Karpas-422 (cell line): Measurements from ENCODE around the gene PROB1. TPM values are rescaled to one million over a fixed set of nuclear protein-coding genes. Genes with fewer than 3 reads are reported as not detected.
A peak's percentile ranks its signal among the peaks of the same experiment; 100 is the strongest.
"Not testable (repeated sequence)": the region's sequence is repeated elsewhere in the genome, so short reads cannot be mapped to it uniquely, and the experiment has no call there.

Experiments
- DNase-seq: peaks from one replicate; pipeline ENCODE4 v3.0.0-alpha.2; 2015
- H2AFZ ChIP-seq: fragments of 200-600 bp; sonication (generic); 2 replicates; pipeline ENCODE4 v1.6.1; 2014; ENCODE audit warnings: antibody characterized with exemption, low read length, mixed read lengths
- H3K27ac ChIP-seq: fragments of 200-600 bp; sonication (generic); 2 replicates; pipeline ENCODE4 v1.5.1; 2014; ENCODE audit warnings: mild to moderate bottlenecking, low read length, moderate library complexity
- H3K27me3 ChIP-seq: fragments of 200-600 bp; sonication (generic); 2 replicates; pipeline ENCODE4 v1.6.1; 2014; ENCODE audit warnings: low read length, mixed read lengths
- H3K36me3 ChIP-seq: fragments of 200-600 bp; sonication (generic); 2 replicates; pipeline ENCODE4 v1.6.1; 2014; ENCODE audit warnings: low read length, mixed read lengths; ENCODE audit not compliant: insufficient read depth
- H3K4me1 ChIP-seq: fragments of 200-600 bp; sonication (generic); 2 replicates; pipeline ENCODE4 v1.6.1; 2014; ENCODE audit warnings: mild to moderate bottlenecking, low read length, mixed read lengths
- H3K4me2 ChIP-seq: fragments of 200-600 bp; sonication (generic); 2 replicates; pipeline ENCODE4 v1.6.1; 2014; ENCODE audit warnings: low read length, low read depth, mild to moderate bottlenecking; ENCODE audit not compliant: poor library complexity, severe bottlenecking
- H3K4me3 ChIP-seq: fragments of 200-600 bp; sonication (generic); 2 replicates; pipeline ENCODE4 v1.5.1; 2014; ENCODE audit warnings: mild to moderate bottlenecking, antibody characterized with exemption, low read length, mixed read lengths
- H3K79me2 ChIP-seq: fragments of 200-600 bp; sonication (generic); 2 replicates; pipeline ENCODE4 v1.6.1; 2014; ENCODE audit warnings: mild to moderate bottlenecking, low read length, mixed read lengths
- H3K9ac ChIP-seq: fragments of 200-600 bp; sonication (generic); 2 replicates; pipeline ENCODE4 v1.6.0; 2014; ENCODE audit warnings: low read length
- H3K9me2 ChIP-seq: fragments of 200-600 bp; sonication (generic), shearing (Covaris generic); replicated peaks from 2 replicates; pipeline ENCODE4 v1.6.0; 2014; ENCODE audit warnings: mild to moderate bottlenecking, low read length, moderate library complexity; ENCODE audit not compliant: insufficient read depth
- H3K9me3 ChIP-seq: fragments of 300-700, 200-600 bp; sonication (generic); 2 replicates; pipeline ENCODE4 v1.6.1; 2014; ENCODE audit warnings: low read length, mixed read lengths
- H4K20me1 ChIP-seq: fragments of 200-600 bp; sonication (generic); 2 replicates; pipeline ENCODE4 v1.6.1; 2014; ENCODE audit warnings: mild to moderate bottlenecking, antibody characterized with exemption, low read length, low read depth; ENCODE audit not compliant: insufficient read depth
- total RNA-seq: library from RNA; depleted of rRNA; stranded (reverse); fragments of >200 nt; shearing (Covaris generic); gene quantifications from 2 replicates; pipeline ENCODE4 v1.2.3, GENCODE V29; 2014; ENCODE audit warnings: low replicate concordance; rRNA removed

PROB1 gene, protein sequence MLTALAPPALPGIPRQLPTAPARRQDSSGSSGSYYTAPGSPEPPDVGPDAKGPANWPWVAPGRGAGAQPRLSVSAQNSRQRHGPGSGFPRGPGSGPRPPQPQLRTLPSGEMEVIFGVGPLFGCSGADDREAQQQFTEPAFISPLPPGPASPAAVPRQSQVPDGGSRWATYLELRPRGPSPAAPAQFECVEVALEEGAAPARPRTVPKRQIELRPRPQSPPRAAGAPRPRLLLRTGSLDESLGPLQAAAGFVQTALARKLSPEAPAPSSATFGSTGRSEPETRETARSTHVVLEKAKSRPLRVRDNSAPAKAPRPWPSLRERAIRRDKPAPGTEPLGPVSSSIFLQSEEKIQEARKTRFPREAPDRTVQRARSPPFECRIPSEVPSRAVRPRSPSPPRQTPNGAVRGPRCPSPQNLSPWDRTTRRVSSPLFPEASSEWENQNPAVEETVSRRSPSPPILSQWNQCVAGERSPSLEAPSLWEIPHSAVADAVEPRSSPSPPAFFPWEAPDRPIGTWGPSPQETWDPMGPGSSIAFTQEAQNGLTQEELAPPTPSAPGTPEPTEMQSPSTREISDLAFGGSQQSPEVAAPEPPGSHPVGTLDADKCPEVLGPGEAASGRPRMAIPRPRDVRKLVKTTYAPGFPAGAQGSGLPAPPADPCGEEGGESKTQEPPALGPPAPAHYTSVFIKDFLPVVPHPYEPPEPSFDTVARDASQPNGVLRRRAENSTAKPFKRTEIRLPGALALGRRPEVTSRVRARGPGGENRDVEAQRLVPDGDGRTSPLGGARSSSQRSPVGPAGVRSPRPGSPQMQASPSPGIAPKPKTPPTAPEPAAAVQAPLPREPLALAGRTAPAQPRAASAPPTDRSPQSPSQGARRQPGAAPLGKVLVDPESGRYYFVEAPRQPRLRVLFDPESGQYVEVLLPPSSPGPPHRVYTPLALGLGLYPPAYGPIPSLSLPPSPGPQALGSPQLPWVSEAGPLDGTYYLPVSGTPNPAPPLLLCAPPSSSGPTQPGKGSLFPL
- total RNA-seq = 0.78 and 2.3 TPM in 2 replicates

DNA sequence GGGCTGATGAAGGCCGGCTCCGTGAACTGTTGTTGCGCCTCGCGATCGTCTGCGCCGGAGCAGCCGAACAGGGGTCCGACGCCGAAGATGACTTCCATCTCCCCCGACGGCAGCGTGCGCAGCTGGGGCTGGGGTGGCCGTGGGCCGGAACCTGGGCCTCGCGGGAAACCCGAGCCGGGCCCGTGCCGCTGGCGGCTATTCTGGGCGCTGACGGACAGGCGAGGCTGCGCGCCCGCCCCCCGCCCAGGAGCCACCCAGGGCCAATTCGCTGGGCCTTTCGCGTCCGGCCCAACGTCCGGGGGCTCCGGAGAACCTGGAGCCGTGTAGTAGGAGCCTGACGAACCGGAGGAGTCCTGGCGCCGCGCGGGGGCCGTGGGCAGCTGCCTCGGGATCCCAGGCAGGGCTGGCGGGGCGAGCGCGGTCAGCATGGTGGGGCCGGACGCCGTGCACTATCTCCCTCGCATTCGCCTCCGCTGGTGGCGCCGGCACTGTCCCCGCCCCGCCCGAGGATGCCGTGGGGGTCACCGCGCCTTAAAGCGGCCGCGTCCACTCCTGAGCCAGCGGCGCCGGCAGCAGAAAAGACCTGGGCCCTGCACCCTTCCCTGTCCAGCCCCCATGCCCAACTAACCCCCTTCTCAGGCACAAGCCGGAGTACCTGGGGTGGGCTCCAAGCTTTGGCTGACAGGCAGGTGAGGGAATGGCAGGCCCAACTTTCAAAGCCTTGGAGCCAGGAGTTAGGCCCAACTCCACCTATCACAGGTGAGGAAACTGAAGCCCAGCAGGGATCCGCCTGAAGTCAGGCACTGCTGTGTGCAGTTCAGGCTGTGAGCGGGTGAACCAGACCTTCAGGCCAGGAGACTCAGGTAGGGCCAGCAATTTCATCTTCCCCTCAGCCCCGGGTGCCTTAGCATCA is at the start of gene PROB1:
TSS of gene PROB1 (minus strand) at position 451 of the 913 bp plus-strand sequence. CDS start at position 428, 23 bp downstream.
- no peak for DNase-seq
- H3K9me3 ChIP-seq = no peaks in the 10 kb centered on the region
- peak within 1 kb of the TSS; percentile 85 for H3K4me3 ChIP-seq
- H3K9ac ChIP-seq = peak within 1 kb of the TSS; percentile 88
- peak within 1 kb of the TSS; percentile 71 for H3K4me2 ChIP-seq
- no peaks in the 10 kb centered on the region for H3K9me2 ChIP-seq
- H4K20me1 ChIP-seq = no peaks in the 10 kb centered on the region
- H3K27me3 ChIP-seq = no peaks in the 10 kb centered on the region
- H3K27ac ChIP-seq = no peak within 1 kb of the TSS
- H3K36me3 ChIP-seq = no peaks in the 10 kb centered on the region
- peaks cover 31% of the 10 kb centered on the region for H3K4me1 ChIP-seq
- peaks cover 22% of the 10 kb centered on the region; the same call in 1 of the 2 replicates for H3K79me2 ChIP-seq
- no peak within 1 kb of the TSS for H2AFZ ChIP-seq

DNA sequence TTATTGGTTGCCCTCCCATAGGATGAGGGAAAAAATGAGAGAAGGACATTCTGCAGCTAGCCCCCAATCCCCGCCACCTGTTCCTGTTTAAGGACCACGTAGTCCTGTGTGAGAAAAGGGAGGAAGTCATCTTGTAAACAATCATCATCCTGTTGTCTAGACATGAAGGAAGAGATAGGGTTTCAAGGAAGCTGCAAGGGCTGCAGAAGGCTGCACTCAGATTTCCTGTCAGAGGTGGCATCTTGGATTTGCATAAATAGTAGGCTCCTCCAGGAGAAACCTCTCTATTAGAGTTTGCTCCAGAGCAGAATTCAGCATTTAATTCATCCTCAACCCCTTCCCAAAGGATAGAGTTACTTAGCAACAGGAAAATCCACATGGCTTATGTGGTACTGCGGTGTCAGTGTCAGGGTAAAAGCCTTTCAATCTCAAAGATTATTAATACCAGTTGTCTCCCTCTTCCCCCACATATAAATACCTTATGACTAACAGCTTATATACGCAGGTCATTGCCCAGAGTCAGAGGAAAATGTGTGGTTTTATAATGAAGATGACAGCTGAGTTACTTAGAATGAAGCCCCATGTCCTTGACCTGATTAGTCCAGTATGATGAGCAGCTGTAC is 49.0 kb upstream of the PROB1 start:
- H3K9me2 ChIP-seq = no peaks in the 10 kb centered on the region
- peaks cover 11% of the 10 kb centered on the region for H3K4me1 ChIP-seq
- H3K27ac ChIP-seq = no peak overlapping the region
- H3K27me3 ChIP-seq = no peaks in the 10 kb centered on the region
- no peak overlapping the region for H3K4me3 ChIP-seq
- no peak overlapping the region for H2AFZ ChIP-seq
- no peak overlapping the region for H3K4me2 ChIP-seq
- no peaks in the 10 kb centered on the region for H3K79me2 ChIP-seq
- no peaks in the 10 kb centered on the region for H3K9me3 ChIP-seq
- DNase-seq = no peak
- H4K20me1 ChIP-seq = no peaks in the 10 kb centered on the region
- no peaks in the 10 kb centered on the region for H3K36me3 ChIP-seq
- no peak overlapping the region for H3K9ac ChIP-seq

DNA sequence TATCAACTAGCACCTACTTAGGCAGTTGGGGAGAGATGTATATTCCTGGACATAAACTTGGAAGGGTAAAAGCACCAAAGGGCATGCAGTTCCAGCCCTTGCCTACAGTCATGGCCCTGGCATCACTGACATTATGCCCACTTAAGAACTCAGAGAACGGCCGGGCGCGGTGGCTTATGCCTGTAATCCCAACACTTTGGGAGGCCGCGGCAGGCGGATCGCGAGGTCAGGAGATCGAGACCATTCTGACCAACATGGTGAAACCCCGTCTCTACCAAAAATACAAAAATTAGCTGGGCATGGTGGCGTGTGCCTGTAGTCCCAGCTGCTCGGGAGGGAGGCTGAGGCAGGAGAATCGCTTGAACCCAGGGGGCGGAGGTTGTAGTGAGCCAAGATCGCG is 45.5 kb upstream of the PROB1 start:
- H3K4me3 ChIP-seq, H3K9me3 ChIP-seq, H3K27ac ChIP-seq, H2AFZ ChIP-seq, H3K36me3 ChIP-seq, H3K27me3 ChIP-seq, H3K9me2 ChIP-seq, H3K9ac ChIP-seq, H3K79me2 ChIP-seq, H4K20me1 ChIP-seq, DNase-seq, H3K4me2 ChIP-seq: not testable (repeated sequence)
- H3K4me1 ChIP-seq = peaks cover 16% of the 10 kb centered on the region

DNA sequence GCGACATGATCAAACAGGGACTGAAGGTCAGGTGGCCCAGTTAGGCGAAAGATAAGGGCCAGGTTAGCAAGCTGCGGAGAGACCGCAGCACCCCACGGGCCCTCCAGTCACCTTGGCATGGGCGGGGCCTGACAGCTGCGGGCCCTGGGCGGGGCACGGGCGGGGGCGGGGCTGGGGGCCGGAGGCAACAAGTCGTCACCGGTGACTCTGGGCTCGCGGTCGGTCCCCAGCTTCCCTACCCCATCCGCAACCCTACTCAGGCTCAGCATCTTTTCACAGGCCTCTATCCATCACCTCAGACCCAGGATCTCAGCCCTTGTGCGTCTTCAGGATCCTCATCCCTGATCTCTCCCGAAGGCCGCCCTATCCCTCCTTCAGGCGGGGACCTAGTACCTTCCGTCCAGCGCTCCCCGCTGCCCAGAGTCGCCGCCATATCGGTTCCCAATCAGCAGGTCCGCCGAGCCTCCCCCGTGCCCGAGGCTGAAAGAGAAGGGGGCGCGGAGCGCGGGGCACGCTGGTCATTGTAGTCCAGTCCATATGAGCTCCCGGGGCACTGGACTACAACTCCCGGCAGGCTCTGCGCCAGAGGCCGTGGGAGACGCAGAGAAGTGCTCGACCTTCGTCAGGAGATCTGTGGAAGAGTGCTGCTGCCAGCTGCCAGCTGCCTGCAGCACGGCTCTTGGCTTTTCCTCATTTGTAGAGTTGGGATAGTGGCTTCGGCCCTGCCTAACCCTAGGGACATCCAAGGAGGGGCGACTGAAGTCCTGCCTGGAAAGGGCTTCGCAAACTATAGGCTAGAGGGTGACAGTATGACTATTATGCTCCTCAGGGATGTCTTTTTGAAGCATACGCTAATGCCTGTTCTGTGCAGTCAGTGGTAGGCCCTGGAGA is 44.4 kb upstream of the PROB1 start, which contains the start of gene DNAJC18:
TSS of gene DNAJC18 (minus strand) at position 513 of the 891 bp plus-strand sequence. CDS start at position 433, 80 bp downstream.
- peak; percentile 94 for DNase-seq
- Histone ChIP-seq H4K20me1 (no peaks in the 10 kb centered on the region), H3K27ac (peak within 1 kb of the TSS; percentile 47; the same call in 1 of the 2 replicates), H3K9me3 (no peaks in the 10 kb centered on the region), H3K9me2 (no peaks in the 10 kb centered on the region), H3K36me3 (no peaks in the 10 kb centered on the region), H3K4me3 (peak within 1 kb of the TSS; percentile 82), H3K4me1 (peaks cover 16% of the 10 kb centered on the region), H2AFZ (peak within 1 kb of the TSS; percentile 100), H3K27me3 (no peaks in the 10 kb centered on the region), H3K9ac (peak within 1 kb of the TSS; percentile 89), H3K4me2 (peak within 1 kb of the TSS; percentile 90), H3K79me2 (no peaks in the 10 kb centered on the region)

DNA sequence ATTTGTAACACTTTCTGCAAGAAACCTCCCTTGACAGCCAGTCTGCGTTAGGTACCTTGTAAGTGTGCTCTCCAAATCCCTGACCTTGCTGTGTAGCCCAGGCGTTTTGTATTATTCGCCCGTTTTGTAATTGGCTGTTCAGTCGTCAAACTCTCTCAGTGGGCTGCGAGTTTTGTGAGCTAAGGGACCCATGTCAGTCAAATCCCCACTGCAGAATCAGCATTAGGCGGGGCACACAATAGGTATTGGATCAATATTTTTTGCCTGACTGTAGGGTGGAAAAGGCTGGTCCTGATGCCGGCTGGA is 43.8 kb upstream of the PROB1 start:
- Histone ChIP-seq H3K4me1 (peaks cover 12% of the 10 kb centered on the region), H4K20me1 (no peaks in the 10 kb centered on the region), H3K4me3 (peak overlapping the region; percentile 82), H3K9me2 (no peaks in the 10 kb centered on the region), H3K9me3 (no peaks in the 10 kb centered on the region), H3K27me3 (no peaks in the 10 kb centered on the region), H3K36me3 (no peaks in the 10 kb centered on the region), H3K79me2 (no peaks in the 10 kb centered on the region), H3K27ac (no peak overlapping the region), H2AFZ (no peak overlapping the region), H3K4me2 (peak overlapping the region; percentile 90), H3K9ac (peak overlapping the region; percentile 89)
- DNase-seq = no peak

DNA sequence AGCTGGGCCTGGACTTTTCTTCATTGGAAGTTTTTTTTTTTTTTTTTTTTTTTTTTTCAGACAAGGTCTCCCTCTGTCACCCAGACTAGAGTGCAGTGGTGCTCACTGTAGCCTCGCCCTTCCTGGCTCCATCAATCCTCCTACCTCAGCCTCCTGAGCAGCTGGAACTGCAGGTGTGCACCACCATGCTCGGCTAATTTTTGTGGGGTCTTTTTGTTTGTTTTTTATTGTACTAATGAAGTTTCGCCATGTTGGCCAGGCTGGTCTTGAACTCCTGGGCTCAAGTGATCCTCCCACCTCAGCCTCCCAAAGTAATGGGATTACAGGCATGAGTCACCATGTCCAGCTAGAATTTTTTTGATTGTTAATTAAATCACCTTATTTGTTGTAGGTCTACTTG is 40.8 kb upstream of the PROB1 start:
- Histone ChIP-seq H3K27ac (no peak overlapping the region), H3K79me2 (no peaks in the 10 kb centered on the region), H4K20me1 (no peaks in the 10 kb centered on the region), H3K4me1 (peaks cover 23% of the 10 kb centered on the region), H3K27me3 (no peaks in the 10 kb centered on the region), H3K4me2 (no peak overlapping the region), H2AFZ (no peak overlapping the region), H3K9me2 (no peaks in the 10 kb centered on the region), H3K9me3 (no peaks in the 10 kb centered on the region), H3K9ac (no peak overlapping the region), H3K36me3 (no peaks in the 10 kb centered on the region), H3K4me3 (no peak overlapping the region)
- no peak for DNase-seq

DNA sequence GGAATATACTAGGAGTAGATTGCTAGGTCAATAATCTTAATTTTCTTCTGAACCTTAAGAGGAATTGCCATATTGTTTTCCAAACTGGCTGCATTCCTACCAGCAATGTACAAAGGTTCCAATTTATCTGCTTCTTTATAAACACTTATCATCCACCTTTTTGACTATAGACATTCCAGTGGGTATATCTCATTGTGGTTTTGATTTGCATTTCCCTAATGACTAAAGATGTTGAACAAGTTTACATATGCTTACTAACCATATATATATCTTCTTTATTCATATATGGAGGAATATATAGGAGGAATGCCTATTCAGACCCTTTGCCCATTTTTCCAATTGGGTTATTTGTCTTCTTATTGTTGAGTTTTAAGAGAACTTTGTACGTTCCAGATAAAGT is 36.8 kb upstream of the PROB1 start:
- no peaks in the 10 kb centered on the region for H3K79me2 ChIP-seq
- H2AFZ ChIP-seq = no peak overlapping the region
- H3K4me3 ChIP-seq = no peak overlapping the region
- H3K4me2 ChIP-seq = peak overlapping the region; percentile 35
- H3K9me3 ChIP-seq = no peaks in the 10 kb centered on the region
- H3K9ac ChIP-seq = no peak overlapping the region
- DNase-seq = no peak
- H3K27me3 ChIP-seq = no peaks in the 10 kb centered on the region
- H3K27ac ChIP-seq = no peak overlapping the region
- no peaks in the 10 kb centered on the region for H3K36me3 ChIP-seq
- peaks cover 12% of the 10 kb centered on the region for H3K4me1 ChIP-seq
- no peaks in the 10 kb centered on the region for H3K9me2 ChIP-seq
- no peaks in the 10 kb centered on the region for H4K20me1 ChIP-seq
